A549 (cell line): ENCODE measurements around the gene CTDP1.

Source experiments
- CBX2 ChIP-seq: fragments of 200-600 bp; sonication (generic); IDR thresholded peaks from 2 replicates; pipeline ENCODE4 v1.6.1; 2016; ENCODE audit warnings: low read depth, mild to moderate bottlenecking, borderline replicate concordance
- MAX ChIP-seq: IDR thresholded peaks from 2 replicates; pipeline ENCODE4 v1.6.1; 2012
- POLR2A ChIP-seq: IDR thresholded peaks from 2 replicates; pipeline ENCODE4 v1.6.1; 2012; ENCODE audit warnings: mild to moderate bottlenecking, low read length
- TF ChIP-seq, protein P1 (sequence below): fragments of >200 bp; sonication (Bioruptor Twin); formaldehyde crosslinking; IDR thresholded peaks from 3 replicates; pipeline ENCODE4 v1.5.1; 2016

DNA sequence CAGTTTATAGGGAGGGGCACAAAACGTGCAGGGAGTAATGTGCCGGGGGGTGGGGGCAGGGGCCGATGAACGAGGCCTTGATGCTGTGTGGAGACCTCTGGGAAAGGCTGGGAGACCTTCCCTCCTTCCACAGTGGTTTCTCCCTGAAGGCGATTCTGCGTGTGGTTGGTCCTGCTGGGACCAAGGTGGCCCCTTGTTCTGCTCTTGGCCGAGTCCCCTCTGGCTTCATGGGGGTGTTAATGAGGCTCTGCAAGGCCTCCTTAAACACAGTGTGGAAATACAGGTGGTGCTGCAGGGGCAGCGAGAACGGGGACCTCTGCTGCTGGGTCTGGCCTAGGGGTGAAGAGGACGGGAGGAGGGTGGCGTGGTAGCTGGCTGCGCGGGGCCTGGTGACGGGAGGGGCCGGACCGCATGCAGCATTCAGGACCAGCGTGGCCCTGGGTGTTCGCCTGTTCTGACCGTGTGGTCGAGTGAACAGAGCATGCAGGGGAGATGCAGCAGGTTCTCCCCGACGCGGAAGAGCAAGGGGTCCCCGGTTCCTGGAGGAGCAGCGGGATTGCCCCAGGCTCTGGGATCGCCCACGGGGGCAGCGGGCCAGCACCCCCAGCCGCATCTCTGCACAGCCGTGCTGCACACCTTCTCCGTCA, 76.0 kb downstream of the CTDP1 start:
- TF ChIP-seq, protein P1, sequence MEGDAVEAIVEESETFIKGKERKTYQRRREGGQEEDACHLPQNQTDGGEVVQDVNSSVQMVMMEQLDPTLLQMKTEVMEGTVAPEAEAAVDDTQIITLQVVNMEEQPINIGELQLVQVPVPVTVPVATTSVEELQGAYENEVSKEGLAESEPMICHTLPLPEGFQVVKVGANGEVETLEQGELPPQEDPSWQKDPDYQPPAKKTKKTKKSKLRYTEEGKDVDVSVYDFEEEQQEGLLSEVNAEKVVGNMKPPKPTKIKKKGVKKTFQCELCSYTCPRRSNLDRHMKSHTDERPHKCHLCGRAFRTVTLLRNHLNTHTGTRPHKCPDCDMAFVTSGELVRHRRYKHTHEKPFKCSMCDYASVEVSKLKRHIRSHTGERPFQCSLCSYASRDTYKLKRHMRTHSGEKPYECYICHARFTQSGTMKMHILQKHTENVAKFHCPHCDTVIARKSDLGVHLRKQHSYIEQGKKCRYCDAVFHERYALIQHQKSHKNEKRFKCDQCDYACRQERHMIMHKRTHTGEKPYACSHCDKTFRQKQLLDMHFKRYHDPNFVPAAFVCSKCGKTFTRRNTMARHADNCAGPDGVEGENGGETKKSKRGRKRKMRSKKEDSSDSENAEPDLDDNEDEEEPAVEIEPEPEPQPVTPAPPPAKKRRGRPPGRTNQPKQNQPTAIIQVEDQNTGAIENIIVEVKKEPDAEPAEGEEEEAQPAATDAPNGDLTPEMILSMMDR: no peak
- TF ChIP-seq POLR2A (no peak), MAX (no peak), CBX2 (no peak)
